COLO668 (cell line): ENCODE results near the gene OSGIN1.

ENCODE experiments used
- DNase-seq: peaks from one replicate; lab custom pipeline; 2025; ENCODE audit not compliant: unreplicated experiment; lab: John Stamatoyannopoulos, UW

The OSGIN1 gene, protein sequence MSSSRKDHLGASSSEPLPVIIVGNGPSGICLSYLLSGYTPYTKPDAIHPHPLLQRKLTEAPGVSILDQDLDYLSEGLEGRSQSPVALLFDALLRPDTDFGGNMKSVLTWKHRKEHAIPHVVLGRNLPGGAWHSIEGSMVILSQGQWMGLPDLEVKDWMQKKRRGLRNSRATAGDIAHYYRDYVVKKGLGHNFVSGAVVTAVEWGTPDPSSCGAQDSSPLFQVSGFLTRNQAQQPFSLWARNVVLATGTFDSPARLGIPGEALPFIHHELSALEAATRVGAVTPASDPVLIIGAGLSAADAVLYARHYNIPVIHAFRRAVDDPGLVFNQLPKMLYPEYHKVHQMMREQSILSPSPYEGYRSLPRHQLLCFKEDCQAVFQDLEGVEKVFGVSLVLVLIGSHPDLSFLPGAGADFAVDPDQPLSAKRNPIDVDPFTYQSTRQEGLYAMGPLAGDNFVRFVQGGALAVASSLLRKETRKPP

DNA sequence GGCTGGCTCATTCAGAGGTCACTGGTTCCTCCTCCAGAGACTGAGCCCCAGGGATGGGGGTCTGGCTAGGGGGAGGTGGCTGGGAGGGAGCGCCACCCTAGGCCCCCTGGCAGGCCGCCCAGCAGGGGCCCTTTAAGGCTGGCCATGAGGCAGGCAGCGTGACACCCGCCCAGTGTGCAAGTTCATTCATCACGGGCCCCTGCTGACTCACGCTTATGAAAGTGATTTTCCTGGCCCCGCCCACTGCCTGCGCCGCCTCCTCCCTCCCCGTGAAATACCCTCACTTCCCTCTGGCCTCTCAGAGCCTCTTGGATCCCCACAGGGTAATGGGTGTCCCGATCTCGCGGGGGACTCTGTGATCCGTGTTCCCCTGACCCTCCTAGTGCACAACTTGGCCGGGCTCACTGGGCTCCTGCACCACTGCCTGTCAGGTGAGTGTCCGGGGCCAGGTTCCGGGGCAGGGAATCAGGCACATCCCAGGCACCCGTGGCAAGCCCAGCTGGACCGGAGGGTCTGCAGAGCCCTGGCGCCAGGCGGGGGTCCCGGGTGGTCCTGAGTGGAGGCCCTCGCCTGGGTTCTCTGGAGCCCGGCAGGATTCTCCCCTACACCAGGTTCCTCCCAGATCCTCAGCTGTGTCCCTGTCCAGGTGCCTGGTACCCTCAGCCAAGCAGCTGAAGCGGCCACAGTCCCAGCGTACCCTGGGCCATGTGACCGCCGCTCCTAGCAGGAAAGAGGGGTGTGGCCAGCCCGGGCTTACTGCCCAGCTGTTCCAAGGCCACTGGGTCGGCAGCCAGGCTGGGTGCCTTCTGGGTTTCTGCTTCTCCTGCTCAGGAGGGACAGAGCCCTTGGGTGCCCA lies at the start of gene OSGIN1:
OSGIN1 (plus strand) TSS at position 301 of the 856 bp plus-strand sequence. CDS start 4,432 bp downstream, outside the sequence.
- peak; percentile 88 for DNase-seq

DNA sequence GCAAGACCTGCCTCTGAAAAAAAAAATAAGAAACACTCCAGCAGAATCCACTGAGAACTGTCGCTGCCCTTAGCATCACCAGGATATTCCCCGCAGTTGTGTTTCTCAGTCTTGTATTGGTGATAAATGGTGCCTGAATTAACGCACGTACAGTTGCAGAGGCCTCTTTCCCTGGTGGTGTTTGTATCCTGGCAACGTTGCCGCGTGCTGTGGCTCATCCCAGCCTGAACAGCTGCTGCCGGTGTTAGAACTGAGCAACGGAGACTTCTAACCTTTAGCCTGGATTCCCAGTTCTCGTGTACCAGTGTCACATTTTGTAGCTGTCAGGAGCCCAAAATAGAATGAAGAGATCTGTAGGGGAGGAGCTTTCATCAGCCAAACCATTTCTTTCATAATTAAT lies 49.3 kb upstream of the OSGIN1 start:
- DNase-seq, result peak; percentile 71

- DNase-seq, result no peak
These were observed 46.4 kb upstream of the OSGIN1 start for GRCh38 chr16:83906683-83907082.

- no peak for DNase-seq
These were observed 45.9 kb upstream of the OSGIN1 start for GRCh38 chr16:83907111-83907510.

DNA sequence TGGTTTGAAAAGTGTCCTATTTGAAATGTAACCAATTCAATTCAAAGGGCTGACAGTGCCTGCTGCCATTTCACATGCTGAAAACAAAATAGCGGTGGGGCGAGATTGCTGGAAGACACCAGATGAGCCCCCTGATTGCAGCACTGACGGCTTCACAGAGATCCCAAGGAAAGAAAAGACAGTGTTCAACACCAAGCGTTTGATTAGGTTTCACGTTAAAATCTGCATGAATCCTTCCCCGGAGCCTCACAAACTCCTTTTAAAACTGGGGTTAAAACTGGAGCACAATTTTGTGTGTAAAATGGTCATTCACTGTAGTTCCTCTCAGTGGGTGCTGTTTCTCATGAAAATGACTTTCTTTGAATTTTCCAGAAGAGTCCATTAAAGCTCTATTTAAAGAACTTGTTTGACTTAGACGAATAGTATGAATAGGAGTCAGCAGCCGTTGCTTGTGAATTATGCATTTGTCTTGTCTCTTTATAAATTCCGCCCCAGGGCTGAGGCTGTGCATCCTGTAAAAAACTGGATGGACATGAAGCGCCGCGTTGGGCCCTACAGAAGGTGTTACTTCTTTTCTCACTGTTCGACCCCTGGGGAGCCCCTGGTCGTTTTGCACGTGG lies 45.3 kb upstream of the OSGIN1 start:
- DNase-seq, result no peak

DNA sequence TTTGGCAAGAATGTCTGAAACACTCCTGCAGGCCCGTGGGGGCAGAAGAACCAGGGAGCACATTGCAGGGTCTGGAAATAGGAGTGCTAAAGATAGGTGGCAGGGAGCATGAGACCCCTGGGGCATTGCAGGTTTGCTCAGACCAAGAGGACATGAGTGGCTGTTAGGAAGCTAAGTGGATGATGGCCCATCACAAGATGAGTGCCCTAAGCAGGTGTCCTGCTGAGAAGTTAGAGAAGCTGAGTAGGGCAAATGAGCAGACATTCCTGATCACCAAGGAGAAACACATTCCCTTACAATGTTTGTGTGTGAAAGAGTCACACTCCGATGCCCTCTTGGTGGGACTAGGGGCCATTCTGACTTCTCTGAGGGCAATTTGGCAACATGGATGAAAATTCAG lies 44.2 kb upstream of the OSGIN1 start:
- DNase-seq, result no peak

GRCh38 chr16:83911290-83911689 lies 41.8 kb upstream of the OSGIN1 start:
- DNase-seq, result no peak

DNA sequence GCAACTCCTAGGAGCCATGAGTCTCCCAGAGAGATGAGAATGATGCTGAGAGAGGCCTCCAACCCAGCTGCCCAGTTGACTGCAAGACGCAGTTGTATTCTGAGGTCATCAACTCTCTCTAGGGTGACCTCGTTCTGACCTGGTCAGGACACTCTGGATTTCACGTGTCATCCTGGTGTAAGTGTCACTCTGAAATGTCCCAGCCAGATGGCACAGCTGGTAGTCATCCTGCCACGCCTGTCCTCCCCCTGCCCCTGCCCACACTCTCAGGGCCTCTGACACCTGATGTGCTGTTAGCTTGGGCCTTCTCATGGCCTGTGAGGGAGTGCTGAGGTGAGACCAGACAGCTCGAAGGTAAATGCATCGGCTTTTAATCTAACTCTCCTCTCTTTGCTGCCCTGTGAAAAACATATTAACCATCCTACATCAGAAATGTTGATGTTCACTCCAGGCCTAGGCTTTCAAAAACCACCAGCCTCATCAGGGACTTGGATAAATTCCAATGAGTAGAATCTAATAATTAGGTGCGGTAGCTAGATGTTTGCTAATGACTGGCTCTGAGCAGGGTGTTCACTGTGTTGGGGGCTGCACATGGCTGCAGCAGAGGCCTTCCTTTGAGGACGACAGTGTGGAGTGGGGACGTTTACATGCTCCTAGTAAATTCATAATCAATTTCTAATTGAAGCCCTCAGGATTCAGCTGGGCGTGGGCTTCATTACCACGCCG lies 40.4 kb upstream of the OSGIN1 start:
- DNase-seq, result no peak

- DNase-seq, result no peak
These were observed 39.8 kb upstream of the OSGIN1 start for GRCh38 chr16:83913245-83913633.

GRCh38 chr16:83914091-83914710 lies 38.8 kb upstream of the OSGIN1 start:
- no peak for DNase-seq

GRCh38 chr16:83915081-83915480 lies 38.0 kb upstream of the OSGIN1 start:
- DNase-seq, result no peak

DNA sequence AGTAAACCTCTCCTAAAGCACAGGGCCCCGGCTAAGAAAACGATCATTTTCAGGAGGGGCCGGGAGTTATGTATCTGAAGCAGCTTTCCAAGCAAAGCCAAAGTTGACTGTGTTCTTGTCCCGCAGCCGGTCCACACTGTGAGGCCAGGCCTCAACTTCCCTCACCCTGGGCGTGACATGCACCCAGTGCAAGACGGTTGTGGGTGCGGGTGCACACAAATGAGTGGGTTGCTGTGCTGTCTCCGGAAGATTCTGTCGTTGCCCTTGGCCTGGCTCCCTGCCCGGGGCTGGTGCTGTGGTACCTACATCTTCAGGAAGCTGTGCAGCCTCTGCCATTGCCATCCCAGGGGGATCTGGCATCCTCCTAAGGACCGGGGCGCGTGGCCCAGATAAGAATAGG lies 37.5 kb upstream of the OSGIN1 start:
- no peak for DNase-seq

DNA sequence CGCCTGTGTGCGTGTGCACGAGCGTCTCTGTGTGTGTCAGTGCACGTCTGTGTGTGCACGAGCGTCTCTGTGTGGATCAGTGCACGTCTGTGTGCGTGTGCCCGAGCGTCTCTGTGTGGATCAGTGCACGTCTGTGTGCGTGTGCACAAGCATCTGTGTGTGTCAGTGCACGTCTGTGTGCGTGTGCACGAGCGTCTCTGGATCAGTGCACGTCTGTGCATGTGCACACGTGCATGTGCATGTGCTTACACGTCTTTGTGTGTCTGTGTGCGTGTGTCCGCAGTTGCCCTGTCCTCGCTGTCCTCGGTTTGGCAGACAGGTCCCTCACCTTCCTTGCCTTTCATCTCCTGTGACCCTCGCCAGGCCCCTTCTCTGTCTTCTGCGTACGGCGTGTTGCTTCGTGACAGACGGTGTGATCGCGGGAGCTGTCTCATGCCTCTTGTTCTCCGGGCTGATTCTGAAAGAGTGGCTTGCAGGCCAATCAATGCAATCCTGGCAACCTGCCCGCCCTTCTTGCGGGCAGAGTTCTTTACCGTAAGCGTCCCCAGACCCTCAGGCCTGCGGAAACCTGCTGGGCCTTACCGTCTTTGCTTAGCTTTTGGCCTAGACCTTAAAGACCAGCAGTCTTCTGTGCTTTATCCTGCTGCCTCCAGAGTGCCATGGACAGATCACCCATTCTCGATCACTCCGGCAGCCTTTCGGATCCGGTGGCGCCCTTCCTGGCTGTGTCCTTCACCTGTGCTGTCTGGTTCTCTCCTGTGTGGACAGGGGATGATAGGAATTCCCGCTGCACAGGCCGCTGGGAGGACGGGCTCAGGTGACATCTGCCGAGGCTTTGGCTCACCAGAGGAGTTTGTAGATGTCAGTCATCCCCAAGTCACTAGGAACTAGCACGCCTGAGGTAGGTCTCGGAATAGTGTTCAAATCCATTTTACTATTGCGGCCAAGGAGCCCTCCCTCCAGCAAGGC lies 35.6 kb upstream of the OSGIN1 start:
- no peak for DNase-seq

GRCh38 chr16:83920894-83921491 lies 32.0 kb upstream of the OSGIN1 start:
- DNase-seq, result no peak

DNA sequence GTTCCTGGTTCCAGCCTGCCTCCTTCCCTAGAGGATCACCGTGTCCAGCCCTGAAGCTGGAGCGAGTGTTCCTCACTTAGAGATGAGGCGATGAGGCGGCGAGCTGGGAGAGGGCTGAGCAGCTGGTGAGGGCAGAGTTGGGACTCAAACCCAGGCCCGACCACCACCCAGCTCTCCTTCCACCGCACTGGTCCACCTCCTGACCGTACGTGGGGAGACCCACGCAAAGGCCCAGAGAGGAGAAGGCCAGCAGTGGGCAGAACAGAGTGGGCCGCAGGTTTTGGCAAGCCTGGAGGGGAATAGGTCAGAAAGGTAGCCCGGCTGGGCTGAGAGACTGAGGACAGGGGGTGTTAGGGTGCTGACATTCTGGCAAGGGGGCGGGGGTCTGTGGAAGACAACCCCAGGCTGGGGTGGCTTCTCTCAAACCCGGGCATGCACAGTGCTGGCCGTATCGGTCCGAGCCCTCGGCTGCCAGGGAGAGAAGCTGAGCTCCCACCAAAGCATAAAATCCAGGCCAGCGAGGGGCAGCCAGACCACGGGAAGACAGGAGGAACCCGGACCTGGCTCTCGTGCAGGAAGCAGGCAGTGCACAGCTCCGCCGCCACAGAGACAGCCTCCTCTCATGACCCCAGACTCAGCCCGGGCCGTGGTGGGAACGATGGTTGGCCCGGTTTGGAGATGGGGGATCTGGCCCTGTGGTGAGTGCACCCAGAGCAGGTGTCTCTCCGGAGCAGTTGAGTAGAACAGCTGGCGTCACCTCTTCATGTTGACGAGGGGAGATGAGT lies 29.3 kb upstream of the OSGIN1 start:
- DNase-seq, result no peak

- DNase-seq, result no peak
These were observed 28.4 kb upstream of the OSGIN1 start for GRCh38 chr16:83924686-83925085.

GRCh38 chr16:83925095-83925905 lies 27.7 kb upstream of the OSGIN1 start:
- no peak for DNase-seq
